AG10803 (cell line): Measurements from ENCODE around the gene GID8.

Experiments used
- DNase-seq: peaks from one replicate; pipeline ENCODE4 v3.0.0; 2010; ENCODE audit warnings: low read depth
- H3K4me3 ChIP-seq: 2 replicates; pipeline ENCODE4 v1.5.1; 2011; ENCODE audit warnings: mild to moderate bottlenecking, low read length, control low read depth
- TF ChIP-seq, protein P1 (sequence below): conservative IDR thresholded peaks from 2 replicates; pipeline ENCODE4 v1.5.1; 2011; ENCODE audit warnings: mild to moderate bottlenecking, low read length, control low read depth, inconsistent platforms

Gene GID8

DNA sequence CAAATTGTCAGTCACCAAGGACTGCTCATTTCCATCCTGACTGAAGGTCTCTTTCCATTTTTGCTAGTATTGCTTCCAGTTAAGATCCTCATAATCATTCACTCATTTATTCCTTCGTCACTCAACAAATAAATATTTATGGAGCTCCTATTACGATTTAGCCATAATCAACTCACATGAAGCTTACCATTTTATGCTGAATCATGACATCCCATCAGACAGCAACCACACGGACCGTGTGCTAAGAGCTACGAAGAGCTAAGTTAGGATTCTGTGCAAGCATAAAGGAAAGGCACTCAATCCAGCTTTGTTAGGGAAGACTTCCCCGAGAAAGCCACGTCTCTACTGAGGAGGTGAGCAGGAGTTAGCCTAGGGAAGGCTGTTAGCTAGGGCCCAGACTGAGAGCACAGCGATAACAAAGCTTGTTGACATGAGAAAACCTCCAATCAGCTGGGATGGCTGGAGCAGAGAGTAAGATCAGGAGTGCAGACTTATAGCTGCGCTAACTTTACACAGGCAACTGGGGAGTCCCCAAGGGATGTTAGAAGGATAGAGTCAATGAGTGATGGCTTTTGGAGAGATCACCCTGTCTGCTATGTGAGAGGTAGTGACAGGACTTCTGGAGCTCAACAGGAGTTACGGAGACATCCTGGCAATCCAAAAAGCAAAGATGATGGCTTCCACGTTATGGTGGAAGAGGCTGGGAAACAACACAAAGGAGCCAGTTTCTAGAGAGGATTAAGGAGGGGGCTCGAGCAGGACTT, 2.6 kb upstream of the GID8 start:
- TF ChIP-seq, protein P1, sequence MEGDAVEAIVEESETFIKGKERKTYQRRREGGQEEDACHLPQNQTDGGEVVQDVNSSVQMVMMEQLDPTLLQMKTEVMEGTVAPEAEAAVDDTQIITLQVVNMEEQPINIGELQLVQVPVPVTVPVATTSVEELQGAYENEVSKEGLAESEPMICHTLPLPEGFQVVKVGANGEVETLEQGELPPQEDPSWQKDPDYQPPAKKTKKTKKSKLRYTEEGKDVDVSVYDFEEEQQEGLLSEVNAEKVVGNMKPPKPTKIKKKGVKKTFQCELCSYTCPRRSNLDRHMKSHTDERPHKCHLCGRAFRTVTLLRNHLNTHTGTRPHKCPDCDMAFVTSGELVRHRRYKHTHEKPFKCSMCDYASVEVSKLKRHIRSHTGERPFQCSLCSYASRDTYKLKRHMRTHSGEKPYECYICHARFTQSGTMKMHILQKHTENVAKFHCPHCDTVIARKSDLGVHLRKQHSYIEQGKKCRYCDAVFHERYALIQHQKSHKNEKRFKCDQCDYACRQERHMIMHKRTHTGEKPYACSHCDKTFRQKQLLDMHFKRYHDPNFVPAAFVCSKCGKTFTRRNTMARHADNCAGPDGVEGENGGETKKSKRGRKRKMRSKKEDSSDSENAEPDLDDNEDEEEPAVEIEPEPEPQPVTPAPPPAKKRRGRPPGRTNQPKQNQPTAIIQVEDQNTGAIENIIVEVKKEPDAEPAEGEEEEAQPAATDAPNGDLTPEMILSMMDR: no peak
- DNase-seq: no peak
- no peak overlapping the region for H3K4me3 ChIP-seq

DNA sequence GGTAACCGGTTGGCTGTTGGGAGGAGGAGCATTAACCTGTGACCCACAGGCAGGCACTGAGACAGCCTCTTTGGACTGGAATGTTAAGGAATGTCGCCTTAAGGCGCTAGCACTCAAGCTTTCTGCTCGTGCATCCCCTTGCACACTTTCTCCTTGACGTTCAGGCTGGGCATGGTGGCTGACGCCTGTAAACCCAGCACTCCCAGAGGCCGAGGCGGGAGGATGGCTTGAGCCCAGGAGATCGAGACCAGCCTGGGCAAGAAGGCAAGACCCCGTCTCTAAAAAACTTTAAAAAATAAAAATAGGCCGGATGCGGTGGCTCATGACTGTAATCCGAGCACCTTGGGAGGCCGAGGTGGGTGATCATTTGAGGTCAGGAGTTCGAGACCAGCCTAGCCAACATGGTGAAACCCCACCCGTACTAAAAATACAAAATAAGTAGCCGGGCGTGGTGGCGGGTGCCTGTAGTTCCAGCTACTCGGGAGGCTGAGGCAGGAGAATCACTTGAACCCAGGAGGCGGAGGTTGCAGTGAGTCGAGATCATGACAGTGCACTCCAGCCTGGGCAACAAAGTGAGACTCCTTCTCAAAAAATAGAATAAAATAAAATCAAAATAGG, 1.9 kb upstream of the GID8 start:
- TF ChIP-seq, protein P1: no peak
- peak overlapping the region; percentile 96 for H3K4me3 ChIP-seq
- DNase-seq: no peak

DNA sequence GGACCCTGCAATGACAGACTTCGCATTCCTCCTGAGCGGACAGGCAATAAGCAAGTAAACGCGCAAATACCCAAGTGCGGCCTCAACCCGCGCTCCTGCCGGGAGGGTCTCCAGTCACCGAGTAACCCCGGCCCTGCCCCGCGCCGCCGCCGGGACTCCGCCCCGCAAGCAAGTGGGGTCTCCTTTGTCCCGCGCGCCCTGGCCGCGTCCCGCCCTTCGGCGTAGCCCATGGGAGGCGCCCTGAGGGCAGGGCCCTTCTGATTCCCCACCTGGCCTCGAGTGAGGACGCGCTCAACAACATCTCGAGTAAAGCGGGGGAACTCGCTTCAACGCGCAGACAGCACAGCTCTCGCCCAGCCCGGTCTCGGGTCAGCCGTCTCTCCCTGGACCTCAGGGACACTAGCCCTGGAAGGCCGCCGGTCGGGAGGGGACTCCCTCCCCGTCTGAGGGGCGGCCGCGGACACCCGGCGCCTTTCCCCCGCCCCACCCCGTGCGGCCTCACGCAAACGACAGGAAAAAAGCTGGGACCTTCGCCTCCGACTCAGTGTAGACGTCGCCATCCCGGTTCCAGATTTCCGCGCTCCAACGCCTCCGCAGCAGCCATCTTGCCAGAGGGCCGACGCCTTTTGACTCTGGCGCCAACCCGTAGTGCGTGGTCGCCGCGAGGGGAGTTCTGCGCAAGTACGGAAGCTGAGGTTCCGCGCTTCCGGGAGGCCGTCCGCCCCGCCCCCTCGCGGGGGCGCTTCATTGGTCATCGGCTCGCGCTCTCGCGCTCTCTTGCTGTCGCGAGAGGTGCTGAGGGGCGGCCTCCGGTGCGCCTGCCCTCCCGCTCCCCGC, 461 bp upstream of the GID8 start:
- H3K4me3 ChIP-seq: peak overlapping the region; percentile 96
- TF ChIP-seq, protein P1: no peak
- peak; percentile 95 for DNase-seq

DNA sequence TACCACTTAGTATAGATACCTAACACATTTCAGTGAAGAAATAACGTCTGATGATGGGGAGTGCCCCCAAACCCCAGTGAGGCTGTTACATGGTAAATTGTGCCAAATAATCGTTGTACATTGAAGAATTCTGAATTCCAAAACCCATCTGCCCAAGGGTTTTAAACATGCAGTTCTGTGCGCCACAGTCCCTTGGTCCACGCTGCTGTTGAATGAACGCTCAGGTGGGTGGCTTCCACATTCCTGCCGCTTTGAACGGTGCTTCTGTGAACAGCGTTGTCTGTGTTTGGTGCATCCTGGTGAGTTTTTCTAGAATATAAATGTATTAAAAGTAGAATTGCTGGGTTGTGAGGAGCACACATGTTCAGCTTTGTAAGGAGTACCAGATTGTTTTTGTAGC, 2.9 kb downstream of the GID8 start:
- TF ChIP-seq, protein P1: no peak
- DNase-seq: no peak
- no peak overlapping the region for H3K4me3 ChIP-seq

DNA sequence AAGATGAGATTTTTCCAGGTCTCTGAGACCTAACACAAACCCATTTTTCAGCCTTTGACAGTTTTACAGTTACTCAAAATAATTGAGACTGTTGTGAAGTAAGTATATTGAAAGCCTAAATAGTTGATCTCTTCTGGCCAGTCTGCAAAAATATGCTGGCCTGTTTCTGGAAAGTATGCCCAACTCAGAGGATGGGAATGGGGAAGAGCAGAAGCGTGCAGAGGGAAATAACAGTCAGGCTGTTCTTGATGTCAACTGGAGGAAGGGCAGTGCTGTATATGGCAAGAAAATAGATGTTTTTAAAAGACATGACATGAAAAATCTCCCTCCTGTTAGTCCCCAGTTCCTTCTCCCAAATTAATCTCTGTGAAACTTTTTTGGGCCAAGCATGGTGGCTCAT, 3.8 kb downstream of the GID8 start:
- peak; percentile 42 for DNase-seq
- TF ChIP-seq, protein P1: no peak
- H3K4me3 ChIP-seq: no peak overlapping the region

DNA sequence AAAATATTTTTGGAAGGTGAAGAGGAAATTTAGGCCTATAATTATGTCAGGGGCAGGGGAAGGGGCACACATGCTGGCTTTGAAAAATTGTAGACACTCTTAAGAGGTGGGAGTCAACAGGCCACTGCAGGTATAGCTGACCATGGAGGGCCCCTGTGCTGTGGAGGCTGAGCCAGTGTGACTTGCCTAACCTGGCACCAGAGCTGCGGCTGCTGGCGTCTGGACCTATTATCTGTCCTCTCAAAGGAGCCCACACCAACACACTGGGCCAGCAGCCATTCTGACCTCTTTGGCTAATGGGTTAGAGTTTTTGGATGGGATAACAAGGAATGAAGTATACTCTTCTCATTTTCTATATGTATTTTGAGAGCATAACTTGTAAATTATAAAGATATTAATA, 4.5 kb downstream of the GID8 start:
- TF ChIP-seq, protein P1: no peak
- no peak overlapping the region for H3K4me3 ChIP-seq
- no peak for DNase-seq
